CD4-positive, alpha-beta T cell (primary cell): ENCODE data around the gene C17orf67. TPM values are rescaled to one million over a fixed set of nuclear protein-coding genes. Genes with fewer than 3 reads are reported as not detected.

ENCODE experiments used
- ATAC-seq: fragments of 200-7000 bp; cut with Tn5 transposase; one replicate; pipeline ENCODE4 v1.10.0; 2022; ENCODE audit warnings: mild to moderate bottlenecking; ENCODE audit not compliant: poor library complexity
- CTCF ChIA-PET: fragments of 350-600 bp; sonication (Branson Sonifier 250); formaldehyde crosslinking; loops from one replicate; lab custom pipeline; 2021; ENCODE audit warnings: antibody characterized with exemption, inconsistent platforms; lab: Charles Lee
- POLR2A ChIA-PET: fragments of 350-600 bp; sonication (Branson Sonifier 250); formaldehyde crosslinking; loops from one replicate; lab custom pipeline; 2021; ENCODE audit warnings: antibody characterized with exemption, inconsistent platforms; lab: Charles Lee
- DNase-seq, 14 experiments: peaks; one replicate each; pipeline ENCODE4 v3.0.0-alpha.2; 2013 to 2020; ENCODE audit warnings: mixed read lengths in 2 of 14
- H3K27ac ChIP-seq, 2 donors: one replicate each; pipeline versions ENCODE4 v1.5.1 to v1.7.0; 2013; ENCODE audit warnings: low read length in 2 of 2, low read depth in 1 of 2, mild to moderate bottlenecking in 1 of 2
- H3K27me3 ChIP-seq, 2 experiments: 1 replicate in 1 of 2; 2 replicates in 1 of 2; pipeline versions ENCODE4 v1.6.1 to v1.7.0; 2013; ENCODE audit warnings: low read length in 2 of 2, control low read depth in 1 of 2, mild to moderate bottlenecking in 1 of 2, moderate library complexity in 1 of 2; ENCODE audit not compliant: insufficient read depth in 2 of 2, control insufficient read depth in 1 of 2
- H3K36me3 ChIP-seq: one replicate; pipeline ENCODE4 v1.6.1; 2013; ENCODE audit warnings: low read length, control low read depth; ENCODE audit not compliant: insufficient read depth
- H3K4me1 ChIP-seq: one replicate; pipeline ENCODE4 v1.6.1; 2013; ENCODE audit warnings: low read length, control low read depth; ENCODE audit not compliant: insufficient read depth
- H3K4me3 ChIP-seq: one replicate; pipeline ENCODE4 v1.5.1; 2013; ENCODE audit warnings: mild to moderate bottlenecking, low read length, moderate library complexity
- H3K9me3 ChIP-seq, 2 experiments: 1 replicate in 1 of 2; 2 replicates in 1 of 2; pipeline versions ENCODE4 v1.6.1 to v1.7.0; 2013; ENCODE audit warnings: low read length in 2 of 2, mild to moderate bottlenecking in 2 of 2, control low read depth in 1 of 2, moderate library complexity in 1 of 2; ENCODE audit not compliant: control insufficient read depth in 1 of 2, insufficient read depth in 1 of 2
- H3K27ac Mint-ChIP-seq: one replicate; pipeline ENCODE4 v1.8.0; 2020; ENCODE audit warnings: mixed read lengths
- H3K27me3 Mint-ChIP-seq: one replicate; pipeline ENCODE4 v1.8.0; 2021; ENCODE audit warnings: mixed read lengths
- H3K36me3 Mint-ChIP-seq: one replicate; pipeline ENCODE4 v1.8.0; 2021; ENCODE audit warnings: low read depth, mixed read lengths
- H3K4me1 Mint-ChIP-seq: one replicate; pipeline ENCODE4 v1.8.0; 2021; ENCODE audit warnings: low read depth, mixed read lengths
- H3K4me3 Mint-ChIP-seq: one replicate; pipeline ENCODE4 v1.8.0; 2020; ENCODE audit warnings: mild to moderate bottlenecking, mixed read lengths
- H3K9me3 Mint-ChIP-seq: one replicate; pipeline ENCODE4 v1.8.0; 2020; ENCODE audit warnings: mixed read lengths
- intact Hi-C, 2 experiments: fragments of 100-400 bp; cut with DNase I in 1 of 2; cut with micrococcal nuclease in 1 of 2; formaldehyde crosslinking; loops; one replicate each; pipeline versions ENCODE4 v1.15.1 to v1.9.0; 2023 to 2025; cut with DNase I, micrococcal nuclease
- total RNA-seq, 174 experiments: library from RNA in 2 of 174; stranded (reverse) in 2 of 174; gene quantifications; one replicate each; pipeline ENCODE4 v1.2.3 and lab custom pipeline; 2021 to 2026
- TF ChIP-seq, protein P1 (sequence below): fragments of 200-600 bp; IDR thresholded peaks from one replicate; pipeline ENCODE4 v1.8.0; 2022; ENCODE audit warnings: antibody characterized with exemption, mild to moderate bottlenecking

Gene C17orf67
- total RNA-seq, 2 experiments from 2014 or later: 4.3 to 4.8 TPM

GRCh38 chr17:56815711-56816110 is 18.0 kb downstream of the C17orf67 start:
- TF ChIP-seq, protein P1, sequence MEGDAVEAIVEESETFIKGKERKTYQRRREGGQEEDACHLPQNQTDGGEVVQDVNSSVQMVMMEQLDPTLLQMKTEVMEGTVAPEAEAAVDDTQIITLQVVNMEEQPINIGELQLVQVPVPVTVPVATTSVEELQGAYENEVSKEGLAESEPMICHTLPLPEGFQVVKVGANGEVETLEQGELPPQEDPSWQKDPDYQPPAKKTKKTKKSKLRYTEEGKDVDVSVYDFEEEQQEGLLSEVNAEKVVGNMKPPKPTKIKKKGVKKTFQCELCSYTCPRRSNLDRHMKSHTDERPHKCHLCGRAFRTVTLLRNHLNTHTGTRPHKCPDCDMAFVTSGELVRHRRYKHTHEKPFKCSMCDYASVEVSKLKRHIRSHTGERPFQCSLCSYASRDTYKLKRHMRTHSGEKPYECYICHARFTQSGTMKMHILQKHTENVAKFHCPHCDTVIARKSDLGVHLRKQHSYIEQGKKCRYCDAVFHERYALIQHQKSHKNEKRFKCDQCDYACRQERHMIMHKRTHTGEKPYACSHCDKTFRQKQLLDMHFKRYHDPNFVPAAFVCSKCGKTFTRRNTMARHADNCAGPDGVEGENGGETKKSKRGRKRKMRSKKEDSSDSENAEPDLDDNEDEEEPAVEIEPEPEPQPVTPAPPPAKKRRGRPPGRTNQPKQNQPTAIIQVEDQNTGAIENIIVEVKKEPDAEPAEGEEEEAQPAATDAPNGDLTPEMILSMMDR: no peak
- Mint-ChIP-seq H3K36me3 (peaks cover 7% of the 10 kb centered on the region), H3K4me3 (no peak overlapping the region), H3K27ac (no peak overlapping the region), H3K27me3 (no peaks in the 10 kb centered on the region), H3K9me3 (no peaks in the 10 kb centered on the region), H3K4me1 (peaks cover 6% of the 10 kb centered on the region)
- H3K27me3 ChIP-seq: peaks cover 0 to 3% of the 10 kb centered on the region in 2 experiments
- H3K4me1 ChIP-seq: peaks cover 6% of the 10 kb centered on the region
- DNase-seq (no peak), ATAC-seq (no peak)
- no peak overlapping the region for H3K4me3 ChIP-seq
- H3K27ac ChIP-seq: no peak overlapping the region
- CTCF ChIA-PET: no interaction called here
- intact Hi-C loops: no loop called here
- H3K9me3 ChIP-seq: no peaks in the 10 kb centered on the region
- H3K36me3 ChIP-seq: no peaks in the 10 kb centered on the region
- POLR2A ChIA-PET: interaction anchor here (1.4 kb wide), 1 partner anchor 17 kb away, joined by 3 read pairs; no protein-coding TSS in a partner anchor

DNA sequence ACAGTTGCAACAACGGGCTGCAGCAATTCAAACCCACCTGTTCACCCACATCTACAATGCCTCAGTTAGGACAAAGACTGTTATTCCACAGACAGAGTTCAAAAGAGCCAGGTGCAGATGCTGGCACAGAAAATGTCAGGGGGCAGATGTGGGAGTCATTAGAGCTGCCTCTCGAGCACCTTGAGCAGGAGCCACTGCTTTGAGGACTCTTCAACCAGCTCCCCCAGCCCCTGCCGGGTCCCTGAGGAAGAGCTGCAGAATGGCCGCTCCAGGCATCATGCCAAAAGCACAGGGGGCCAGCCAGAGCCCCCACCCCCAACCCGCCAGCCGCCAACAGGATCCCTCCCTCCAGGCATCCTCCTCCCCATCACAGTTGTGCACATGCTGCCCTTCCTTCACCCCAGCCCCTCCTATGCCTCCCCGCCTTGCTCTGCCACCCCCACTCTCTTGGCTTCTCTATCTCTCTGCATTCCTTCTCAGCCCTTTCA is 20.8 kb downstream of the C17orf67 start:
- Mint-ChIP-seq H3K4me3 (no peak overlapping the region), H3K27me3 (no peaks in the 10 kb centered on the region), H3K36me3 (peaks cover 7% of the 10 kb centered on the region), H3K27ac (no peak overlapping the region), H3K9me3 (no peaks in the 10 kb centered on the region), H3K4me1 (no peaks in the 10 kb centered on the region)
- Histone ChIP-seq H3K4me1 (no peaks in the 10 kb centered on the region), H3K27ac (no peak overlapping the region), H3K36me3 (no peaks in the 10 kb centered on the region), H3K9me3 (no peaks in the 10 kb centered on the region), H3K27me3 (peaks cover 0 to 3% of the 10 kb centered on the region in 2 experiments), H3K4me3 (no peak overlapping the region)
- POLR2A ChIA-PET: no interaction called here
- no peak for ATAC-seq
- CTCF ChIA-PET: no interaction called here
- intact Hi-C loops: no loop called here
- TF ChIP-seq, protein P1: no peak
- DNase-seq: no peak

DNA sequence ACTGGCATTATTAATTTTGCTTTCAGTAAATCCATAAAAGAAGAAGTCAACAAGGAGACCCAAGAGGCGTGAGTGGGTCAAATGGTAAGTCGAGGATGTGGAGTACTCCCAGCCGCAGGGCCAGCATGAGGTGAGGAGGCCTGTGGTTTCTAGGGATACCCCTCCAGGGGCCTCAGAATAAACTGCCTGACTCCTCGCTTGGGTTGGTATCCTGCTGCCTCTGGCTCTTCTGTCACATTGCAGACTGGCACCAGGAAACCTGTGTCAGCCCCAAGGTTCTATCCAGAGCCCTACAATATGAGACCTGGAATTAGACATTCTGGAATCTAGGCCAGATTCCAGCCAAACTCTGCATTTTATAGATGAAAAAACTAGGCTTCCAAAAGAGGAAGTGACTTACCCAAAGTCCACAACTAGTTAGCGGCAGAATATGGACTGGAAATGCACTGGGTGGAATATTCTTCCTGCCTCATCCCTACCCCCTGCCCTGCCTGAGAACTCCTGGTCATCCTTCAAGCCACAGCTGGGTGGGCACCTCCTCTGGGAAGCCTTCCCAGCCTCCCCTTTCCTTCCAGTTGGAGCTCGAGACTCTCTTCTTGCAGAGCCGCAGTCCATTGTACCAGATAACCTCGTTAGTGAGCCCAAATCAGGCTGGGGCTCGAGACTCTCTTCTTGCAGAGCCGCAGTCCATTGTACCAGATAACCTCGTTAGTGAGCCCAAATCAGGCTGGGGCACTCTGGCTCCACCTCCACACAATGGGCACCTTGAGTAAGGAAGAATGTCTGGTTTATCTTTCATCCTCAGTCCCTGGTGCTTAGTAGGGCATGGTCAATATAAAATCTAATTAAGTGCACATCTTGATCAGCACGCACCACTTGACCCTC is 22.6 kb downstream of the C17orf67 start:
- peaks cover 11% of the 10 kb centered on the region for H3K36me3 Mint-ChIP-seq
- intact Hi-C loops: no loop called here
- no peak overlapping the region for H3K27ac Mint-ChIP-seq
- DNase-seq (no peak), ATAC-seq (no peak)
- peaks cover 0 to 3% of the 10 kb centered on the region in 2 experiments for H3K27me3 ChIP-seq
- no peaks in the 10 kb centered on the region for H3K9me3 ChIP-seq
- H3K4me1 ChIP-seq: no peaks in the 10 kb centered on the region
- CTCF ChIA-PET: no interaction called here
- H3K9me3 Mint-ChIP-seq: no peaks in the 10 kb centered on the region
- H3K4me1 Mint-ChIP-seq: no peaks in the 10 kb centered on the region
- H3K27me3 Mint-ChIP-seq: no peaks in the 10 kb centered on the region
- H3K4me3 ChIP-seq: no peak overlapping the region
- H3K27ac ChIP-seq: no peak overlapping the region
- TF ChIP-seq, protein P1: no peak
- POLR2A ChIA-PET: no interaction called here
- no peak overlapping the region for H3K4me3 Mint-ChIP-seq
- no peaks in the 10 kb centered on the region for H3K36me3 ChIP-seq
